HG03066 (cell line): ENCODE data around the gene GHRHR.

ENCODE experiments used
- ATAC-seq: cut with Tn5 transposase; IDR thresholded peaks from one replicate; pipeline ENCODE4 v1.9.1; 2021; ENCODE audit warnings: low read depth; ENCODE audit not compliant: unreplicated experiment

The GHRHR gene

GRCh38 chr7:30983042-30983913 lies 19.5 kb downstream of the GHRHR start:
- ATAC-seq, result peak; percentile 92

- ATAC-seq, result no peak
These were observed 20.1 kb downstream of the GHRHR start for GRCh38 chr7:30983914-30984247.

- no peak for ATAC-seq
These were observed 20.8 kb downstream of the GHRHR start for GRCh38 chr7:30984359-30985107.

GRCh38 chr7:30985756-30986155 lies 22.0 kb downstream of the GHRHR start:
- ATAC-seq, result no peak

GRCh38 chr7:30986331-30986730 lies 22.6 kb downstream of the GHRHR start:
- ATAC-seq, result no peak

- no peak for ATAC-seq
These were observed 23.0 kb downstream of the GHRHR start for GRCh38 chr7:30986738-30987137.

GRCh38 chr7:30987178-30987577 lies 23.4 kb downstream of the GHRHR start:
- no peak for ATAC-seq

GRCh38 chr7:30987936-30988335 lies 24.2 kb downstream of the GHRHR start:
- ATAC-seq, result no peak

- no peak for ATAC-seq
These were observed 24.7 kb downstream of the GHRHR start for GRCh38 chr7:30988351-30989005.

GRCh38 chr7:30989008-30989823 lies 25.5 kb downstream of the GHRHR start:
- ATAC-seq, result no peak

- ATAC-seq, result no peak
These were observed 26.3 kb downstream of the GHRHR start for GRCh38 chr7:30989824-30990672.

GRCh38 chr7:30990673-30991170 lies 27.0 kb downstream of the GHRHR start:
- no peak for ATAC-seq

- no peak for ATAC-seq
These were observed 28.7 kb downstream of the GHRHR start for GRCh38 chr7:30992414-30992813.

GRCh38 chr7:30994206-30995100 lies 30.7 kb downstream of the GHRHR start:
- no peak for ATAC-seq

- ATAC-seq, result no peak
These were observed 31.8 kb downstream of the GHRHR start for GRCh38 chr7:30995536-30995935.

- ATAC-seq, result no peak
These were observed 32.5 kb downstream of the GHRHR start for GRCh38 chr7:30996256-30996655.

- no peak for ATAC-seq
These were observed 33.1 kb downstream of the GHRHR start for GRCh38 chr7:30996883-30997282.

- no peak for ATAC-seq
These were observed 33.6 kb downstream of the GHRHR start for GRCh38 chr7:30997316-30997715.
